ENCODE data around the gene LRFN2.

DNA sequence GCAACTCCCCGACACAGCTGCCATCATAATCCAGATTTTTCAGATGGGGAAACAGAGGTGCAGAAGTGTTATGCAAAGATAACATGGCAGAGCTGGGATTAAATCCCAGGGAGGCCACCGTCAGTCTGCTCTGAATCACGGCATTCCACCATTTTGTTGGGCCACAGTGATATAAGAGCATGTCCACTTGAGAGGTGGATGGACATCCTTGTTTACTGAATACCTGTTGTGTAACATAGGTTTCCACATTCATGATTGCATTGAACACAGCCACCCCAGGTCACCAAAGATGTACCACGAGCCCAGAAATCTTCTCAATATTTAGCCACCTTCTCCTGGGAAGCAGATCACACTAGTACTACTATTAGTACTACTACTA is 191.5 kb downstream of the LRFN2 start:
- TF ChIP-seq, protein P1, sequence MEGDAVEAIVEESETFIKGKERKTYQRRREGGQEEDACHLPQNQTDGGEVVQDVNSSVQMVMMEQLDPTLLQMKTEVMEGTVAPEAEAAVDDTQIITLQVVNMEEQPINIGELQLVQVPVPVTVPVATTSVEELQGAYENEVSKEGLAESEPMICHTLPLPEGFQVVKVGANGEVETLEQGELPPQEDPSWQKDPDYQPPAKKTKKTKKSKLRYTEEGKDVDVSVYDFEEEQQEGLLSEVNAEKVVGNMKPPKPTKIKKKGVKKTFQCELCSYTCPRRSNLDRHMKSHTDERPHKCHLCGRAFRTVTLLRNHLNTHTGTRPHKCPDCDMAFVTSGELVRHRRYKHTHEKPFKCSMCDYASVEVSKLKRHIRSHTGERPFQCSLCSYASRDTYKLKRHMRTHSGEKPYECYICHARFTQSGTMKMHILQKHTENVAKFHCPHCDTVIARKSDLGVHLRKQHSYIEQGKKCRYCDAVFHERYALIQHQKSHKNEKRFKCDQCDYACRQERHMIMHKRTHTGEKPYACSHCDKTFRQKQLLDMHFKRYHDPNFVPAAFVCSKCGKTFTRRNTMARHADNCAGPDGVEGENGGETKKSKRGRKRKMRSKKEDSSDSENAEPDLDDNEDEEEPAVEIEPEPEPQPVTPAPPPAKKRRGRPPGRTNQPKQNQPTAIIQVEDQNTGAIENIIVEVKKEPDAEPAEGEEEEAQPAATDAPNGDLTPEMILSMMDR (IDR thresholded peaks at IDR 0.05; ENCODE audit: poor library complexity), result no peak
- TF ChIP-seq EZH2phosphoT487 (IDR thresholded peaks at IDR 0.05; ENCODE audit: low read depth, severe bottlenecking, unreplicated experiment), result no peak

Measured in hepatocyte (in vitro differentiated cells).